ENCODE results near the gene TECTA.
A peak's percentile ranks its signal among the peaks of the same experiment; 100 is the strongest.

Gene TECTA

DNA sequence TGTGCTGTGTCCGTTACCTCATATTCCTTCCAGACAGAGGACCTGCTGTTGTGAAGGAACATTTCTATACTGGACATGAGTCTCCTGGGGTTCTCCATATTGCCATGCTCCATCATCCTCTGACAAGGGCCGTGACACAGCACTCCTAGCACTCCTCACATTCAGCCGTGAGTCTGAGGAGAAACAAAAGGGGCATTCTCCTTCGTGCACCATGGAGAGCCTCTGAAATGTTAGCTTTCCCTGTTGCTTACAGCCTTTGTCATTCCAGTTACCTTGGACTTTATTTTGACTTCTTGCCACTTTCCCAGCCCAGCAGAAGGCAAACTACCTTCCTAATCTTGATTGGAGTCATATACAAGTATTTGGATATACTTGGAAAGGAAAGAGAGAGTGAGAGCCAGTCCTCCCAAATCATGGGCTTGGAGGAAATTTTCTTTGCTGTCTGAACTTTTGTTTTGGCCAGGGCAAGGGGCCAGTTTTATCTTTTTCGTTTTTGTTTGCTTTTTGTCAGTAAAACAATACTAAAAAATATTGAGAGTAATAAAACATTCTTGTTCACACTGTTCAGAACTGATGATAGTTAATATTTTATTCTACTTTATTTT lies 29.1 kb upstream of the TECTA start:
- Mint-ChIP-seq H3K4me3 (no peak overlapping the region), H3K27ac (no peak overlapping the region), H3K27me3 (no peaks in the 10 kb centered on the region), H3K36me3 (peaks cover 29% of the 10 kb centered on the region), H3K4me1 (no peaks in the 10 kb centered on the region), H3K9me3 (no peaks in the 10 kb centered on the region)
- CTCF ChIA-PET = no interaction called here
- no peak for DNase-seq

DNA sequence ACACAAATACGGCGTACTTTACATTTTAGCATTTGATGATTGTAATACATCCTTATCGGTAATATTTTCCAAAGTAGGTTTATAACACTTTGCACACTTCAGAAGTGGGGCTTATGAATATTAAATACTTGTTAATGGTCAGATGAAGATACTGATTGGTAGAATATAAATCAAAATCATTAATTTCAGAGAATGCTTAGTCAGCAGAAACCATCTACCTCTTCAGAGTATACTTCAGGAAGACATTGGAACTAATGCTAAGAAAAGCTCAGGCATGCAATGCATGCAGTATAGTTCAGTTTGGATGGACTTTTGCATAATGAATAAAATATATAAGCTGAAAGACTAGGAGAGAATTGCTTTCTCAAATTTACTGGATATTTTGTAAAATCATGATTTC lies 19.7 kb upstream of the TECTA start:
- Mint-ChIP-seq H3K4me1 (peaks cover 15% of the 10 kb centered on the region), H3K4me3 (no peak overlapping the region), H3K9me3 (no peaks in the 10 kb centered on the region), H3K27me3 (no peaks in the 10 kb centered on the region), H3K36me3 (peaks cover 6% of the 10 kb centered on the region), H3K27ac (no peak overlapping the region)
- no peak for DNase-seq
- CTCF ChIA-PET = no interaction called here

DNA sequence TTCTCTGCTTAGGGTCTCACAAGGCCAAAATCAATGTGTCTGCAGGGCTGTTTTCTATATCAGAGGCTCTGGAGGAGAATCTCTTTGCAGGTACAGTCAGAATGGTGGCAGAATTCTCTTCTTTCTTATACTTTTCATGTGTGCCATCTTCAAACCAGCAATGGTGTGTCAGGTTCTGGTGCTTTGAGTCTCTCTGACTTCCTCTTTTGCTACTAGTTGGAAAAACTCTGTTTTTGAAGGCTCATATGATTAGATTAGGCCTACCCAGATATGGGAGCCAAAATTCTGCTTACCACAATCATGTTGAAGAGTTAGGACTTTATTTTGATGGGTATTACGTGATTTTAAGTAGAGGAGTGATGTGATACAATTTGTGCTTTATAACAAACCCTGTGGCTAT lies 18.8 kb upstream of the TECTA start:
- H3K27me3 Mint-ChIP-seq = no peaks in the 10 kb centered on the region
- H3K9me3 Mint-ChIP-seq = no peaks in the 10 kb centered on the region
- peaks cover 6% of the 10 kb centered on the region for H3K36me3 Mint-ChIP-seq
- H3K27ac Mint-ChIP-seq = no peak overlapping the region
- DNase-seq = no peak
- CTCF ChIA-PET = no interaction called here
- H3K4me1 Mint-ChIP-seq = peaks cover 15% of the 10 kb centered on the region
- H3K4me3 Mint-ChIP-seq = no peak overlapping the region

DNA sequence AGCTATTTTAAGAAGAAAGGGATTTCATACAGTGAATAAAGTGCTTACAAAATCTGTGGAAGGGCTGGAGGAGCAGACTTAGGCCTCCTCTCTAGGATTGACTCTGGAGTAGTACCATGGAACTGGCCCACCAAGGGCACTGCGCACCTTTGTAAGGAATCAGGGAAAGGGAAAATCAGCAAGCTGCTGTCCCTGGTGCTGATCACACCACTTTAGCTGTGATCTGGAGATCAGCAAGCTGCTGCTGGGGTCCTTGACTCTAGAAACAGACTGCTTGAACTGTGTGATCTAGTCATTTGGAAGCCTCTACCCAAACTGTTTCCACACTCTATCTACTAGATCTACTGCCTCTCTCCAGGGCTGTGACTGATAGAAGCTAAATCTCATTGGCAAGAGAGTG lies 18.4 kb upstream of the TECTA start:
- CTCF ChIA-PET = no interaction called here
- no peaks in the 10 kb centered on the region for H3K27me3 Mint-ChIP-seq

DNA sequence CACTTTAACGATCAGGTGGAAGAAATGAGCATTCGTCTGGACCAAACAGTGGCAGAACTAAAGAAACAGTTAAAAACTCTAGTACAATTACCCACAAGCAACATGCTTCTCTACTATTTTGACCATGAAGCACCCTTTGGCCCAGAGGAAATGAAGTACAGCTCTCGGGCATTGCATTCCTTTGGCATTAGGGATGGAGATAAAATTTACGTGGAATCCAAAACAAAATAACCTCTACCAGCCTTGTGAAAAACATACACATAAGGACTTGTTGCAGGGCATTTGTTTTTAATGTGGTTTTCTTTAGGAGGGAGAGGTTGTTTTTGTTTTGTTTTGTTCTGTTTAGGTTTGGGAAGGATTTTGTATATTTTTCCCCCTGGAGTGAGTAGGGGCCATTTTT lies 14.2 kb upstream of the TECTA start:
- Mint-ChIP-seq H3K4me3 (no peak overlapping the region), H3K9me3 (no peaks in the 10 kb centered on the region), H3K27me3 (no peaks in the 10 kb centered on the region), H3K4me1 (no peaks in the 10 kb centered on the region), H3K27ac (no peak overlapping the region), H3K36me3 (peaks cover 9% of the 10 kb centered on the region)
- CTCF ChIA-PET = no interaction called here
- DNase-seq = no peak

More for the DNA sequence above, 18.4 kb upstream of the TECTA start:
- no peak overlapping the region for H3K27ac Mint-ChIP-seq
- H3K9me3 Mint-ChIP-seq = no peaks in the 10 kb centered on the region
- no peak overlapping the region for H3K4me3 Mint-ChIP-seq
- H3K4me1 Mint-ChIP-seq = peaks cover 15% of the 10 kb centered on the region
- H3K36me3 Mint-ChIP-seq = peaks cover 9% of the 10 kb centered on the region
- peak; percentile 28 for DNase-seq

DNA sequence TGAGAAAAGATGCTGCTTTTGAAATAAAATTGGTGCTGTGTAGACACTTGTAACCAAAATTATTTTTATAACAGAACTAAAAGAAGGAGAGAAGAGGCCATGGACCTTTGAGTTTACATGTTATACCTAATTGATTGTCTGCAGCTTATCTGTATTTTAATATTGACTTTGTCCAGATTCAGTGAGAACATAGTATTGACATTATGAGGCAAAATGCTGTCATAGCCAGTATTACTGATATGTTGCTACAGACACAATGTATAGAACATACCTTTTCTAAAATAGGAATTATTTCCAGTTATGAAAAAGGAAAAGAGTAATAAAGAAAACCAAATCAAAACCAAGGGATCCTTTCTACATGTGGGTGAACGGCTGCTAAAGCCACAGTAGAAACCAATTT lies 11.5 kb upstream of the TECTA start:
- CTCF ChIA-PET = no interaction called here

DNA sequence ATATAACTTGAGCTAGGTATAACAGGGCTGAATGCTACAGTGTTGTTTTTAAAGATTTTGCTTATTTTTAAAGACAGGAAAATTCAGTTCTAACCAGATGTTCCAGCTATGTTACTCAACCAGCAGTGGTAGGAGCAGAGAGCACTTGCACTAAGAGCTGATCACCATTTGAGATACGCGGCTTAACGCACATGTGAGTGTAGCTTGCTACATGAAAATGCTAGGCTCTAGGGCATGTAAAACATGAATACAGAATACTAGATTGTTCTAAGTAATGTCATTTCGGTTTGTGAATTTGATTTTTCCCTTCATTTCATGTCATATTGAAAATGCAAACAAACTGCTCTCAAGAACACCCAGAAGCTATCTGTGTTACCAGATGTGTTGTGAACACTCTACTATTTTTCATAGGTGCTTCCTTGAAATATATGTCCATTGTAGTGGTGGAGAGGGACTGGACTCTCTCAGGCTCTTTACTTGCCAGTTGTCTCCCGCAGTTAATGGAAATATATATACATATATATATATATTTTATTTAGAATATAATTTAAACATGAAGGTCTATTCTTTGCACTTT lies 10.8 kb upstream of the TECTA start:
- Mint-ChIP-seq H3K27ac (no peak overlapping the region), H3K9me3 (no peaks in the 10 kb centered on the region), H3K36me3 (peaks cover 7% of the 10 kb centered on the region), H3K4me3 (no peak overlapping the region), H3K4me1 (no peaks in the 10 kb centered on the region), H3K27me3 (no peaks in the 10 kb centered on the region)
- DNase-seq = no peak
- CTCF ChIA-PET = no interaction called here

More for the DNA sequence above, 11.5 kb upstream of the TECTA start:
- Mint-ChIP-seq H3K27ac (no peak overlapping the region), H3K9me3 (no peaks in the 10 kb centered on the region), H3K4me3 (no peak overlapping the region), H3K36me3 (peaks cover 7% of the 10 kb centered on the region), H3K4me1 (no peaks in the 10 kb centered on the region), H3K27me3 (no peaks in the 10 kb centered on the region)
- no peak for DNase-seq

DNA sequence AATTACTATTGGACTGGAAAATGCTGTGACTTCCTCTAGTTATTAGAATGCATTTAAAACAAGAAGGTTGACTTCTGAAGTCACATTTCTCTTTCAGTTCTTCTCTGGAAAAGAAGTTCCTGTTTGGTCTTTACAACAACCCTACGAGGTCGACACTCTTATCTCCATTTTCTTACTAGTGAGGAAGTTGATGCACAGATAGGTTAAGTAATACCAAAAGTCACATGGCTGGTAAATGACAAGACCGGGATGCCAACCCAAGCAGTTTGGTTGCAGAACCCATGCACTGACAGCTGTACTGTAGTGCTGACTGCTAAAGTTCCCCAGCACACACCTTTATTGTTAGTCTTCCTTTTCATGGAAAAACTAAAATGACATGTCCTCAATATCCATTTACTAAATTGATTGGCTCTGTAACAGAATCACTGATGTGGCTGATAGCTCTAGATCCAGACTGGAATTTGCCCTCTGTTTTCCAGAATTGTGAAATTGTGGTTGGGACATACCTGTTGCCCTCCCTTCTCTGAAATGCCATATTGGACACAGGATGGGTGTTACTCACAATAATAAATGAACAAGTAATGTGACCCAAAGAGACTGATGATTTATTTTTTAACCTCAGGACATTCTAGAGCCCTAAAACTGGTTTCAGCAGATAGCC lies 9.4 kb upstream of the TECTA start:
- H3K27ac Mint-ChIP-seq = no peak overlapping the region
- H3K27me3 Mint-ChIP-seq = no peaks in the 10 kb centered on the region

DNA sequence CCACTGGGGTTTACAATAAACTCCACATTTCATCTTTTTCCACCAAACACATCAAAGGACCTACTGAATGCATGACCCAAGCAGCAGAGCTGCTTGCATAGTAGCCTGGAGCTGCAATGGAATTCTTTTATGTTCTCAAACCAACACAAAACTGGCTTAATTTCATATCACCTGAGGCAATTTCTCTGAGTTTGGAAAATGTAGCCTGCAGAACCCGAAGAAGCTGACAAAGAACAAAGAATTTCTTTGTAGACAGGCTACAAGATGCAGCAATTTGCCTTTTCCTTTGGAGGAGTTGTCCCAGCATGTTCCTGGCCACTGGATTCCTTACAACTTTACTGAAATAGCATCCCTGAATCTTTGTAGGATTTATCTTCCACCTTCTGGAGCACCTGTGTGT lies 5.5 kb upstream of the TECTA start:
- Mint-ChIP-seq H3K4me1 (no peaks in the 10 kb centered on the region), H3K27ac (no peak overlapping the region), H3K36me3 (no peaks in the 10 kb centered on the region), H3K9me3 (no peaks in the 10 kb centered on the region), H3K27me3 (no peaks in the 10 kb centered on the region), H3K4me3 (no peak overlapping the region)
- CTCF ChIA-PET = interaction anchor here (1.4 kb wide), 1 partner anchor 16 kb away, joined by 3 read pairs; no protein-coding TSS in a partner anchor
- DNase-seq = no peak

More for the DNA sequence above, 9.4 kb upstream of the TECTA start:
- CTCF ChIA-PET = no interaction called here
- no peak for DNase-seq
- H3K4me3 Mint-ChIP-seq = no peak overlapping the region
- no peaks in the 10 kb centered on the region for H3K9me3 Mint-ChIP-seq
- H3K4me1 Mint-ChIP-seq = no peaks in the 10 kb centered on the region
- peaks cover 7% of the 10 kb centered on the region for H3K36me3 Mint-ChIP-seq

DNA sequence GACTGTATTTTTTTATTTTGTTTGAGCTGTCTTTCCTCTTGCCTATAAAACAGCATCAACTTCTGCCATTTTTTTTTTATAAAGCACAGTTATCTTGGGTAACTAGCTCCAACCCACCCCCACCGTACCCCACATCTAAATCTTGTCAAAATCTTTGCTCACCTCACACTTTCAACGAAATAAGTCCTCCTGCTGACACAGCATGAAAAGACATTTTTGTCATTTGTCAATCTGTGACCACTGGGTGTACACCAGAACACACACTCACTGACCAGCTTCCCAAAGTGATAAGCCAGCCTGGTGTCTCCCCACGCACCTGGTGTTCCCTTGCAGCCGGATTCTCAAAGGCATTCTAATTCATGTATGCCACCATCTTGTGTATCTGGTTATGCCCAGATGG lies 1.7 kb upstream of the TECTA start:
- CTCF ChIA-PET = no interaction called here
- no peaks in the 10 kb centered on the region for H3K36me3 Mint-ChIP-seq
- no peaks in the 10 kb centered on the region for H3K27me3 Mint-ChIP-seq
- no peak for DNase-seq
- no peaks in the 10 kb centered on the region for H3K4me1 Mint-ChIP-seq
- H3K9me3 Mint-ChIP-seq = no peaks in the 10 kb centered on the region
- no peak overlapping the region for H3K4me3 Mint-ChIP-seq
- no peak overlapping the region for H3K27ac Mint-ChIP-seq

DNA sequence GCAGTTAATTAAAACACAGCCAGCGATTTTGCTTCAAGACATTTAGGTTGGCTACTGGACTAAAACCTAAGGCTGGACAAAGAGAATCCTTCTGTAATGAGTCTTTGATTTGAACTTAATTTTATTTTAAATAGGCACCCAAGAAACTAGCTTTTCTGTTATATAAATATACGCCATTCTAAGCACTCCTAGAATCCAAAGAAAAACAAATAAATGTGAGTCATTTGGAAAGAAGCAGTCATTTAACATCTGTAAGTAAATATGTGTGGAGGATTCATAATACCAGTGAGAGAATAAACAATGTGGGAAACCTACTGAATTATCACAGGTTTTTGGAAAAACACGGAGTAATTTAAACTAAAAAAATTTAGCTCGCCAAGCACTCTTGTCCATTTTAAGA lies 1.2 kb upstream of the TECTA start:
- no peak overlapping the region for H3K27ac Mint-ChIP-seq

DNA sequence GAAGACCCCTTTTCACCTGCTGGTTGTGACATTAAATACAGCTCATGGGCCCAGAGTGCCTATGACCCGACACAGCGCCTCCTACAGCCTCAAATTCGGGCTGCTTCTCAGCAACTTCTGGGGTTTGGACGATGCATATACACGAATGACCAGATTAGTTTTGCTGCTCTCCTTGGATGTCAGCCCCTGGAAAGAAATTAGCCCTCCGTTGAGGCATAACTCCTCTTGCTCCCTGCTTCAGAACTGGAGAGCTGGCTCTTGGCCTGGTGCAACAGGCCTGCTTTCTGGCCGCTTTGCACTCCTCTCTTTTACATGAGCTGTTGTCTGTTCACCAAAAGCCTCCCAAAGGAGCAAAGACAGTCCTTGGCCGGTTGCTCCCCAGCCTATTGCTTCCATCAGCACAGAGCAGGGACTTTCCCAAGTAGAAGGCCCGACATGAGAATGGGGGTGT lies 3.3 kb downstream of the TECTA start:
- Mint-ChIP-seq H3K9me3 (no peaks in the 10 kb centered on the region), H3K4me3 (no peak overlapping the region)
- CTCF ChIA-PET = no interaction called here

More for the DNA sequence above, 1.2 kb upstream of the TECTA start:
- Mint-ChIP-seq H3K4me1 (no peaks in the 10 kb centered on the region), H3K4me3 (no peak overlapping the region), H3K27me3 (no peaks in the 10 kb centered on the region), H3K9me3 (no peaks in the 10 kb centered on the region), H3K36me3 (no peaks in the 10 kb centered on the region)
- DNase-seq = no peak
- CTCF ChIA-PET = no interaction called here

DNA sequence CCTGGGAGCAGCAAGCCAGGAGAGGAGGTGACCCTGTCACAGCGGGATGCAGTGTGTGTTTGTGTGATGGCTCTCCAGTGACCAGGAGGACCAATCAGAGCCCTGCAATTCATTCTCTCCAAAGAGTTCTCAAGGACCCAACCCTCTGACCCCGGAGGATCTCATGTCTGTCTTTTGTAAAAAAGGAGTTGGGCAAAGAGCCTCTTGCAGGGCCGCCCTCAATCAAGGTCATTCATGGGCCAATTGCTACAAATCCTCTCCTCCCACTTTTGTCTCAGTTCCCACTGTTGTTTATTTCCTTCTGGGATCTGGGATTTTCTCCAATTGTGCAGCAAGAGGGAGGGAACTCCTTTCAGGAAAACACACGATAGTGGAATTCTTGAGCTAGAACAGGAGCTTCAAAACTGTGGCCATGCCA lies 4.0 kb downstream of the TECTA start:
- Mint-ChIP-seq H3K4me3 (no peak overlapping the region), H3K4me1 (no peaks in the 10 kb centered on the region), H3K36me3 (no peaks in the 10 kb centered on the region), H3K9me3 (no peaks in the 10 kb centered on the region), H3K27me3 (no peaks in the 10 kb centered on the region), H3K27ac (no peak overlapping the region)
- CTCF ChIA-PET = interaction anchor here (0.6 kb wide), 1 partner anchor 221 kb away, joined by 3 read pairs; no protein-coding TSS in a partner anchor
- no peak for DNase-seq

More for the DNA sequence above, 3.3 kb downstream of the TECTA start:
- DNase-seq = no peak
- Mint-ChIP-seq H3K27ac (no peak overlapping the region), H3K36me3 (no peaks in the 10 kb centered on the region), H3K27me3 (no peaks in the 10 kb centered on the region), H3K4me1 (no peaks in the 10 kb centered on the region)

DNA sequence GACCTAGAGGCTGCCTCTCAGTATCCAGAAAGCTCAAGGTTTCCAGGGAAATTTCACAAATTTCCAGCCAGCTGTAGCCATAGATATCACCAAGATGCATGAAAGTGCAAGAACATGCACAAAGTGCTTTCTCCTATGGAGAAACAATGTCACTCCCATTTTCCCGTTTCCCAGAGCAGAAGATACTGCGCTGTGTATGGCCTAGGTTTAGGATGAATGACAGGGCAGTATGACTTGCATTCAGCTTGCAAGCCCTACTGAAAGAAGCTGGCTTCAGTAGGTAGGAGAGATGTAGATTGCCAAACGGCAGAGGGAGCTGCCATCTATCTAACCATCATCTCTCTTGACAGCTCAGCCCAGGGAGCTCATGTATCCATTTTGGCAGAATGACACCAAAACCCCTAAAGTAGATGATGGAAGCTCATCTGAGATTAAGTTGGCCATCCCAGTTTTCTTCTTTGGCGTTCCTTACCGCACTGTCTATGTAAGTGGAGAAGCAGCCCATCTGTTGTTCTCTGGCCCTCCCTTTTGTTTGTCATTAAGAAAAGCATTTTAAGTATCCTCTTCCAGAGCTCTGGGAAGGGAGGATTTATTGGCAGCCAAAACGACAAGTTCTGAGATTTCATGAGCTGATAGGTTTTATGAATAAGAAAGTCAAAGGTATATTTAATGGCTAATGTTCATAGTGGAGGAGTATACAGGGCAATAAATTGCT lies 4.6 kb downstream of the TECTA start:
- Mint-ChIP-seq H3K9me3 (no peaks in the 10 kb centered on the region), H3K27ac (no peak overlapping the region), H3K36me3 (no peaks in the 10 kb centered on the region), H3K4me3 (no peak overlapping the region), H3K4me1 (no peaks in the 10 kb centered on the region), H3K27me3 (no peaks in the 10 kb centered on the region)
- no peak for DNase-seq
- CTCF ChIA-PET = interaction anchor here (0.6 kb wide), 1 partner anchor 221 kb away, joined by 3 read pairs; no protein-coding TSS in a partner anchor

All from activated naive CD4-positive, alpha-beta T cell treated with anti-CD3 and anti-CD28 coated beads, Interleukin-2, amount 10 ng/mL, durations not matched to agents 7 days and 5 days (primary cell).